ENCODE results near the gene FAM171A2. TPM values are rescaled to one million over a fixed set of nuclear protein-coding genes. Genes with fewer than 3 reads are reported as not detected.

FAM171A2 gene
- total RNA-seq, 1 experiment from 2014 or later: 27.5 TPM

DNA sequence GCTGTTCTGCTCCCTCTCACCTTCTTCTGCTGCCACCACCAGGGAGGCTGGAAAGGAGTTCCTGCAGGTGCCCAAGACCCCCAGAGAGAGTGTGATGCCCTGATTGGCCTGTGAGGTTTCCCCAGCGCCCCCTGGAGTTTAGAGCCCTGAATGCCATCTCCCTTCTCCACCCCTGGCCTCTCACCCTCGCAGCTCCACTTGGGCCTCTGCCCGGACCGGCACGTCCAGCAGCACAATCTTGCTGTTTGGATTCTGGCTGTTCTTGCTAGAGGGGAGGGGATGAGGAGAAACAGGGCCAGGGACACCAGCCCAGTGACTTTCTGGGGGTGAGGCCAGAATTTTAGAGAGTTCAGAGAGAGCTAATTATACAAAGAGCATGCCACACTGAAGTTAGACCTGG, 12.5 kb upstream of the FAM171A2 start:
- peak overlapping the region in 1 of 3 experiments; percentile 64; a peak in 1 of 7 replicates for H3K27ac Mint-ChIP-seq
- H3K4me3 Mint-ChIP-seq: peak overlapping the region in 1 of 2 experiments; percentile 42; a peak in 1 of 5 replicates
- TF ChIP-seq, protein P1, sequence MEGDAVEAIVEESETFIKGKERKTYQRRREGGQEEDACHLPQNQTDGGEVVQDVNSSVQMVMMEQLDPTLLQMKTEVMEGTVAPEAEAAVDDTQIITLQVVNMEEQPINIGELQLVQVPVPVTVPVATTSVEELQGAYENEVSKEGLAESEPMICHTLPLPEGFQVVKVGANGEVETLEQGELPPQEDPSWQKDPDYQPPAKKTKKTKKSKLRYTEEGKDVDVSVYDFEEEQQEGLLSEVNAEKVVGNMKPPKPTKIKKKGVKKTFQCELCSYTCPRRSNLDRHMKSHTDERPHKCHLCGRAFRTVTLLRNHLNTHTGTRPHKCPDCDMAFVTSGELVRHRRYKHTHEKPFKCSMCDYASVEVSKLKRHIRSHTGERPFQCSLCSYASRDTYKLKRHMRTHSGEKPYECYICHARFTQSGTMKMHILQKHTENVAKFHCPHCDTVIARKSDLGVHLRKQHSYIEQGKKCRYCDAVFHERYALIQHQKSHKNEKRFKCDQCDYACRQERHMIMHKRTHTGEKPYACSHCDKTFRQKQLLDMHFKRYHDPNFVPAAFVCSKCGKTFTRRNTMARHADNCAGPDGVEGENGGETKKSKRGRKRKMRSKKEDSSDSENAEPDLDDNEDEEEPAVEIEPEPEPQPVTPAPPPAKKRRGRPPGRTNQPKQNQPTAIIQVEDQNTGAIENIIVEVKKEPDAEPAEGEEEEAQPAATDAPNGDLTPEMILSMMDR (conservative IDR thresholded peaks at IDR 0.05): peak; percentile 73
- no peak overlapping the region for H2BK12ac ChIP-seq (ENCODE audit: insufficient read length, low read depth, low read length)
- H3K79me2 ChIP-seq (ENCODE audit: insufficient read depth, low read length): no peaks in the 10 kb centered on the region
- H3K18ac ChIP-seq (ENCODE audit: insufficient read length, low read depth, low read length): no peak overlapping the region
- no peak overlapping the region for H3K56ac ChIP-seq (ENCODE audit: insufficient read length, low read depth, low read length)
- no peak overlapping the region for H2AK5ac ChIP-seq (ENCODE audit: insufficient read length, low read length)
- H3K36me3 Mint-ChIP-seq (ENCODE audit: insufficient read depth in 1 of 3, low read depth in 3 of 3): peaks cover 0 to 4% (median 0%) of the 10 kb centered on the region in 3 experiments; a peak in 1 of 7 replicates
- H3K4me2 ChIP-seq (ENCODE audit: insufficient read depth, insufficient read length, low read length): no peak overlapping the region
- peaks cover 8% of the 10 kb centered on the region for H3K4me1 ChIP-seq (ENCODE audit: insufficient read depth, low read length)
- H4K8ac ChIP-seq (replicated peaks; ENCODE audit: insufficient read length, low read depth, low read length): no peak overlapping the region
- H3K27ac ChIP-seq (ENCODE audit: insufficient read length, low read depth, low read length): no peak overlapping the region
- no peaks in the 10 kb centered on the region for H3K9me3 ChIP-seq (ENCODE audit: control insufficient read depth, low read depth, low read length)
- no peaks in the 10 kb centered on the region for H4K20me1 ChIP-seq (ENCODE audit: control insufficient read depth, insufficient read depth, insufficient read length)
- H3K9ac ChIP-seq (ENCODE audit: extremely low read depth, insufficient read length, low read length): no peak overlapping the region
- no peak overlapping the region for H2BK15ac ChIP-seq (ENCODE audit: low read depth, low read length)
- H4K5ac ChIP-seq (ENCODE audit: insufficient read length, low read depth, low read length): no peak overlapping the region
- H4K91ac ChIP-seq (ENCODE audit: insufficient read length, low read depth, low read length): no peak overlapping the region
- peak; percentile 89 for DNase-seq
- peaks cover 5% of the 10 kb centered on the region for H3K23me2 ChIP-seq (ENCODE audit: insufficient read length, low read depth, low read length, poor library complexity, severe bottlenecking)
- no peak overlapping the region for H2BK5ac ChIP-seq (ENCODE audit: insufficient read length, low read length)
- no peak overlapping the region for H3K23ac ChIP-seq (ENCODE audit: insufficient read length, low read depth, low read length)
- H3K4ac ChIP-seq (ENCODE audit: low read depth, low read length): no peak overlapping the region
- WGBS (ENCODE audit: extremely low coverage, insufficient read length, low lambda C conversion rate): no CpG with 5 or more reads among the region's 5 CpGs
- no peak overlapping the region for H3K14ac ChIP-seq (ENCODE audit: insufficient read depth, low read length)
- H3K4me1 Mint-ChIP-seq: peaks cover 10 to 29% of the 10 kb centered on the region in 2 experiments
- no peak overlapping the region for H2BK120ac ChIP-seq (ENCODE audit: low read depth, low read length, poor library complexity, severe bottlenecking)
- no peak overlapping the region for H2BK20ac ChIP-seq (ENCODE audit: low read depth, low read length, poor library complexity, severe bottlenecking)
- H3K27me3 ChIP-seq (ENCODE audit: insufficient read depth, low read length): no peaks in the 10 kb centered on the region; the same call in 1 of the 2 replicates
- no peaks in the 10 kb centered on the region for H3K79me1 ChIP-seq (ENCODE audit: insufficient read depth, low read depth, low read length, poor library complexity, severe bottlenecking)
- no peak overlapping the region for H3T11ph ChIP-seq (ENCODE audit: low read length)
- no peaks in the 10 kb centered on the region; a peak in 1 of 5 replicates for H3K9me3 Mint-ChIP-seq
- peaks cover 4% of the 10 kb centered on the region for H3K27me3 Mint-ChIP-seq (ENCODE audit: low read depth)
- no peak overlapping the region for H2AFZ ChIP-seq (ENCODE audit: low read length)

All from H9 (cell line).